Activated naive CD8-positive, alpha-beta T cell treated with anti-CD3 and anti-CD28 coated beads for 36 hours (primary cell): ENCODE data around the gene AVPR2. TPM values are rescaled to one million over a fixed set of nuclear protein-coding genes. Genes with fewer than 3 reads are reported as not detected.

Experiments used
- DNase-seq: peaks from one replicate; pipeline ENCODE4 v3.0.0; 2021
- H3K27ac Mint-ChIP-seq: one replicate; pipeline ENCODE4 v1.8.0; 2022; ENCODE audit warnings: mild to moderate bottlenecking, moderate library complexity, mixed read lengths
- H3K27me3 Mint-ChIP-seq: one replicate; pipeline ENCODE4 v1.8.0; 2022; ENCODE audit warnings: mild to moderate bottlenecking, mixed read lengths
- H3K36me3 Mint-ChIP-seq: one replicate; pipeline ENCODE4 v1.8.0; 2021; ENCODE audit warnings: mild to moderate bottlenecking, mixed read lengths
- H3K4me1 Mint-ChIP-seq: one replicate; pipeline ENCODE4 v1.8.0; 2021; ENCODE audit warnings: mixed read lengths
- H3K4me3 Mint-ChIP-seq: one replicate; pipeline ENCODE4 v1.8.0; 2022; ENCODE audit warnings: mild to moderate bottlenecking, moderate library complexity, mixed read lengths
- H3K9me3 Mint-ChIP-seq: one replicate; pipeline ENCODE4 v1.8.0; 2022; ENCODE audit warnings: mixed read lengths
- total RNA-seq, 2 experiments: library from RNA; stranded (reverse); gene quantifications; one replicate each; pipeline ENCODE4 v1.2.3, GENCODE V29; 2021

AVPR2 gene
- total RNA-seq, 2 experiments from 2014 or later = not detected

- H3K27me3 Mint-ChIP-seq = no peaks in the 10 kb centered on the region
These were observed 22.0 kb downstream of the AVPR2 start for GRCh38 chrX:153926552-153926857.

GRCh38 chrX:153926858-153927671, 22.6 kb downstream of the AVPR2 start:
- H3K27me3 Mint-ChIP-seq = no peaks in the 10 kb centered on the region
- no peaks in the 10 kb centered on the region for H3K9me3 Mint-ChIP-seq
- peaks cover 24% of the 10 kb centered on the region for H3K4me1 Mint-ChIP-seq
- peaks cover 32% of the 10 kb centered on the region for H3K36me3 Mint-ChIP-seq
- peak; percentile 79 for DNase-seq
- peak overlapping the region; percentile 97 for H3K27ac Mint-ChIP-seq
- H3K4me3 Mint-ChIP-seq = peak overlapping the region; percentile 85

More at GRCh38 chrX:153926552-153926857, 22.0 kb downstream of the AVPR2 start:
- H3K27ac Mint-ChIP-seq = peak overlapping the region; percentile 97
- peaks cover 24% of the 10 kb centered on the region for H3K4me1 Mint-ChIP-seq
- H3K36me3 Mint-ChIP-seq = peaks cover 29% of the 10 kb centered on the region
- no peaks in the 10 kb centered on the region for H3K9me3 Mint-ChIP-seq
- no peak for DNase-seq
- H3K4me3 Mint-ChIP-seq = peak overlapping the region; percentile 85

- DNase-seq = no peak
- Mint-ChIP-seq H3K36me3 (peaks cover 30% of the 10 kb centered on the region), H3K4me1 (peaks cover 20% of the 10 kb centered on the region), H3K9me3 (no peaks in the 10 kb centered on the region), H3K27me3 (no peaks in the 10 kb centered on the region), H3K4me3 (peak overlapping the region; percentile 85), H3K27ac (peak overlapping the region; percentile 97)
These were observed 23.1 kb downstream of the AVPR2 start for GRCh38 chrX:153927672-153927921.

GRCh38 chrX:153927922-153928760, 23.7 kb downstream of the AVPR2 start:
- H3K27me3 Mint-ChIP-seq = no peaks in the 10 kb centered on the region
- peaks cover 29% of the 10 kb centered on the region for H3K36me3 Mint-ChIP-seq
- H3K27ac Mint-ChIP-seq = peak overlapping the region; percentile 97
- peaks cover 20% of the 10 kb centered on the region for H3K4me1 Mint-ChIP-seq
- peak; percentile 95 for DNase-seq
- H3K9me3 Mint-ChIP-seq = no peaks in the 10 kb centered on the region
- H3K4me3 Mint-ChIP-seq = peak overlapping the region; percentile 87

GRCh38 chrX:153928846-153929245, 24.4 kb downstream of the AVPR2 start:
- Mint-ChIP-seq H3K9me3 (no peaks in the 10 kb centered on the region), H3K27me3 (no peaks in the 10 kb centered on the region), H3K4me3 (peak overlapping the region; percentile 74), H3K4me1 (peaks cover 16% of the 10 kb centered on the region), H3K27ac (peak overlapping the region; percentile 68), H3K36me3 (peaks cover 27% of the 10 kb centered on the region)
- DNase-seq = no peak

- peaks cover 16% of the 10 kb centered on the region for H3K4me1 Mint-ChIP-seq
These were observed 25.1 kb downstream of the AVPR2 start for GRCh38 chrX:153929576-153929975.

GRCh38 chrX:153930011-153930910, 25.8 kb downstream of the AVPR2 start:
- H3K27ac Mint-ChIP-seq = peak overlapping the region; percentile 62
- no peak for DNase-seq
- H3K4me3 Mint-ChIP-seq = peak overlapping the region; percentile 32
- no peaks in the 10 kb centered on the region for H3K27me3 Mint-ChIP-seq
- H3K9me3 Mint-ChIP-seq = no peaks in the 10 kb centered on the region
- H3K4me1 Mint-ChIP-seq = peaks cover 16% of the 10 kb centered on the region
- H3K36me3 Mint-ChIP-seq = peaks cover 18% of the 10 kb centered on the region

More at GRCh38 chrX:153929576-153929975, 25.1 kb downstream of the AVPR2 start:
- no peak for DNase-seq
- no peaks in the 10 kb centered on the region for H3K27me3 Mint-ChIP-seq
- peak overlapping the region; percentile 74 for H3K4me3 Mint-ChIP-seq
- H3K9me3 Mint-ChIP-seq = no peaks in the 10 kb centered on the region
- H3K27ac Mint-ChIP-seq = peak overlapping the region; percentile 29
- H3K36me3 Mint-ChIP-seq = peaks cover 25% of the 10 kb centered on the region

GRCh38 chrX:153931151-153931550, 26.7 kb downstream of the AVPR2 start:
- H3K4me1 Mint-ChIP-seq = peaks cover 18% of the 10 kb centered on the region
- no peak for DNase-seq
- H3K27me3 Mint-ChIP-seq = no peaks in the 10 kb centered on the region
- H3K9me3 Mint-ChIP-seq = no peaks in the 10 kb centered on the region
- H3K4me3 Mint-ChIP-seq = no peak overlapping the region
- H3K36me3 Mint-ChIP-seq = peaks cover 19% of the 10 kb centered on the region
- peak overlapping the region; percentile 79 for H3K27ac Mint-ChIP-seq

- DNase-seq = no peak
- Mint-ChIP-seq H3K27ac (peak overlapping the region; percentile 79), H3K27me3 (no peaks in the 10 kb centered on the region), H3K4me1 (peaks cover 18% of the 10 kb centered on the region), H3K9me3 (no peaks in the 10 kb centered on the region), H3K36me3 (peaks cover 22% of the 10 kb centered on the region), H3K4me3 (peak overlapping the region; percentile 32)
These were observed 27.3 kb downstream of the AVPR2 start for GRCh38 chrX:153931748-153932147.

- no peaks in the 10 kb centered on the region for H3K27me3 Mint-ChIP-seq
- H3K36me3 Mint-ChIP-seq = peaks cover 22% of the 10 kb centered on the region
- no peak overlapping the region for H3K4me3 Mint-ChIP-seq
- peaks cover 18% of the 10 kb centered on the region for H3K4me1 Mint-ChIP-seq
- peak overlapping the region; percentile 12 for H3K27ac Mint-ChIP-seq
- DNase-seq = no peak
- no peaks in the 10 kb centered on the region for H3K9me3 Mint-ChIP-seq
These were observed 27.9 kb downstream of the AVPR2 start for GRCh38 chrX:153932220-153932915.

GRCh38 chrX:153933748-153934147, 29.3 kb downstream of the AVPR2 start:
- H3K36me3 Mint-ChIP-seq = peaks cover 20% of the 10 kb centered on the region
- H3K4me3 Mint-ChIP-seq = peak overlapping the region; percentile 86
- DNase-seq = no peak
- H3K9me3 Mint-ChIP-seq = no peaks in the 10 kb centered on the region
- peaks cover 23% of the 10 kb centered on the region for H3K4me1 Mint-ChIP-seq
- no peaks in the 10 kb centered on the region for H3K27me3 Mint-ChIP-seq
- H3K27ac Mint-ChIP-seq = peak overlapping the region; percentile 79

- Mint-ChIP-seq H3K27me3 (no peaks in the 10 kb centered on the region), H3K4me1 (peaks cover 19% of the 10 kb centered on the region), H3K27ac (peak overlapping the region; percentile 79)
These were observed 29.8 kb downstream of the AVPR2 start for GRCh38 chrX:153934148-153934761.

GRCh38 chrX:153934762-153935325, 30.4 kb downstream of the AVPR2 start, which contains the start of gene NAA10:
Gene NAA10 (minus strand): TSS chrX:153935037. CDS start chrX:153934904, 133 bp downstream.
- peak; percentile 77 for DNase-seq
- peak within 1 kb of the TSS; percentile 79 for H3K27ac Mint-ChIP-seq
- H3K4me1 Mint-ChIP-seq = peaks cover 20% of the 10 kb centered on the region
- no peaks in the 10 kb centered on the region for H3K27me3 Mint-ChIP-seq
- no peaks in the 10 kb centered on the region for H3K9me3 Mint-ChIP-seq
- peaks cover 17% of the 10 kb centered on the region for H3K36me3 Mint-ChIP-seq
- H3K4me3 Mint-ChIP-seq = peak within 1 kb of the TSS; percentile 86

More at GRCh38 chrX:153934148-153934761, 29.8 kb downstream of the AVPR2 start:
- Mint-ChIP-seq H3K4me3 (peak overlapping the region; percentile 86), H3K36me3 (peaks cover 17% of the 10 kb centered on the region), H3K9me3 (no peaks in the 10 kb centered on the region)
- DNase-seq = no peak
